Measurements from ENCODE around the gene TTC7B. TPM values are rescaled to one million over a fixed set of nuclear protein-coding genes. Genes with fewer than 3 reads are reported as not detected.

TTC7B gene
- total RNA-seq, 1 experiment from 2014 or later, result 9.6 TPM

DNA sequence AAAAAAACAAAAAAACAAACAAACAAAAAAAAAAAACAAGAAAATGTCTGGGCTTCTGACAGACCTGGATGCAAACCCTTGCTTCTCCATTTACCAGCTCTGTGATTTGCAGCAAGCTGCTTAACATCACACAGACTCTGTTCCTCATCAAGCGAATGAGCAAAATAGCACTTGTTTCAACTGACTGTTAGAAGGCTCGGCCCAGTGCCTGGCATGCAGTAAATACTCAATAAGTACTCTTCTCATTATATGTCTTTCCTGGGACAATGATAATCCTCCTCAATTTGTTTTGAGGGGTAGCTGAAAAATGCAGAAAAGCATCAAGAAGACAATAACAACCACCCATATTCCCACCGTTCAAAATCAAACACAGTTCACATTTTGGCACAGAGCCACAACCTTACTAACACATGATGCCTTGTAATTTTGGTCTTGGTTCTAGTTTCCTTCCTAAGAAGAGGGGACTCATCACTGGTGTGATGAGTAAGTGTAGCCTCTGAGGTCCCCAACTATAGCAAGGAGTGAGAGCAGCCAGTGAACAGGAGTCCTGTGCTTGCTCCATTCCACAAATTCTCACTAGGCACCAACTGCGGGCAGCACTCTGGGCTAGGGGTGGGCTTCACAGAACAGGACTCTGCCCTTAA, 60.4 kb downstream of the TTC7B start:
- TF ChIP-seq CTCF (IDR thresholded peaks at IDR 0.05; ENCODE audit: unreplicated experiment), result no peak
- H3K27ac Mint-ChIP-seq (ENCODE audit: unreplicated experiment), result no peak overlapping the region
- CTCF ChIA-PET, result no interaction called here
- H3K36me3 Mint-ChIP-seq (ENCODE audit: insufficient read depth, unreplicated experiment), result no peaks in the 10 kb centered on the region
- no TSS peak for BruUV-seq (replicated peaks)
- no peaks in the 10 kb centered on the region for H3K27me3 Mint-ChIP-seq (ENCODE audit: unreplicated experiment)
- no peaks in the 10 kb centered on the region for H3K9me3 Mint-ChIP-seq (ENCODE audit: low read depth, unreplicated experiment)
- no peak overlapping the region for H3K4me3 Mint-ChIP-seq (ENCODE audit: low read depth, unreplicated experiment)
- DNase-seq, result no peak
- no peaks in the 10 kb centered on the region for H3K4me1 Mint-ChIP-seq (ENCODE audit: low read depth, unreplicated experiment)
- intact Hi-C loops (cut with micrococcal nuclease; ENCODE audit: unreplicated experiment), result no loop called here

GRCh38 chr14:90753456-90754005, 62.7 kb downstream of the TTC7B start:
- Mint-ChIP-seq H3K27ac (ENCODE audit: unreplicated experiment) (no peak overlapping the region), H3K9me3 (ENCODE audit: low read depth, unreplicated experiment) (no peaks in the 10 kb centered on the region), H3K36me3 (ENCODE audit: insufficient read depth, unreplicated experiment) (no peaks in the 10 kb centered on the region), H3K4me1 (ENCODE audit: low read depth, unreplicated experiment) (no peaks in the 10 kb centered on the region), H3K4me3 (ENCODE audit: low read depth, unreplicated experiment) (no peak overlapping the region), H3K27me3 (ENCODE audit: unreplicated experiment) (no peaks in the 10 kb centered on the region)
- intact Hi-C loops (cut with micrococcal nuclease; ENCODE audit: unreplicated experiment), result no loop called here
- no peak for DNase-seq
- CTCF ChIA-PET, result no interaction called here
- no peak for TF ChIP-seq CTCF (IDR thresholded peaks at IDR 0.05; ENCODE audit: unreplicated experiment)
- BruUV-seq (replicated peaks), result no TSS peak

- no peak for TF ChIP-seq CTCF (IDR thresholded peaks at IDR 0.05; ENCODE audit: unreplicated experiment)
- Mint-ChIP-seq H3K27ac (ENCODE audit: unreplicated experiment) (no peak overlapping the region), H3K27me3 (ENCODE audit: unreplicated experiment) (no peaks in the 10 kb centered on the region), H3K36me3 (ENCODE audit: insufficient read depth, unreplicated experiment) (no peaks in the 10 kb centered on the region), H3K4me3 (ENCODE audit: low read depth, unreplicated experiment) (no peak overlapping the region), H3K4me1 (ENCODE audit: low read depth, unreplicated experiment) (no peaks in the 10 kb centered on the region), H3K9me3 (ENCODE audit: low read depth, unreplicated experiment) (no peaks in the 10 kb centered on the region)
- CTCF ChIA-PET, result no interaction called here
- intact Hi-C loops (cut with micrococcal nuclease; ENCODE audit: unreplicated experiment), result no loop called here
- BruUV-seq (replicated peaks), result no TSS peak
- DNase-seq, result no peak
These were observed 65.5 kb downstream of the TTC7B start for GRCh38 chr14:90750701-90751100.

DNA sequence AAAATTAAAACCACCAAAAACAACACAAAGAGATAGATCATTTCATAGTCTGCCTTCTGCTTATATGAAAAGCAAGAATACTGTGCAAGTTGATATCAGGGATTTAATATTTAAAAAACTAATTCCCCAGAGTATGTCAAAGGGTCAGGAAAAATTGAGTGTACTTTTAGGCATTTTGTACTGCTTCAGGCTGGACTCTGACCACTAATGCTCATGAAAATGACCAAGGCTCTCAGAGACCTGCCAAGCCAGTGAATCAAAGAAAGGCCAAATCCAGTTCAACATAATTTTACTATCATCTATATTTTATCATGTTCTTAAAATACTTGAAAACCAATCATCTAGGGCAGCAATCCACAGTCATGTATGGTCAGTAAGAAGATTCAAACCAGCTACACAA, 66.0 kb downstream of the TTC7B start:
- intact Hi-C loops (cut with micrococcal nuclease; ENCODE audit: unreplicated experiment), result no loop called here
- Mint-ChIP-seq H3K36me3 (ENCODE audit: insufficient read depth, unreplicated experiment) (no peaks in the 10 kb centered on the region), H3K27ac (ENCODE audit: unreplicated experiment) (no peak overlapping the region), H3K4me3 (ENCODE audit: low read depth, unreplicated experiment) (no peak overlapping the region), H3K9me3 (ENCODE audit: low read depth, unreplicated experiment) (no peaks in the 10 kb centered on the region), H3K4me1 (ENCODE audit: low read depth, unreplicated experiment) (no peaks in the 10 kb centered on the region), H3K27me3 (ENCODE audit: unreplicated experiment) (no peaks in the 10 kb centered on the region)
- TF ChIP-seq CTCF (IDR thresholded peaks at IDR 0.05; ENCODE audit: unreplicated experiment), result no peak
- CTCF ChIA-PET, result no interaction called here
- BruUV-seq (replicated peaks), result no TSS peak
- no peak for DNase-seq

Measured in Calu3 (cell line).